GM12878 (cell line): ENCODE measurements around the gene PMEL. TPM values are rescaled to one million over a fixed set of nuclear protein-coding genes. Genes with fewer than 3 reads are reported as not detected.

ENCODE experiments used
- ATAC-seq: fragments of 200-7000 bp; cut with Tn5 transposase; 3 replicates; pipeline ENCODE4 v1.9.1; 2020; ENCODE audit warnings: mild to moderate bottlenecking, moderate library complexity
- BruUV-seq: library from RNA; stranded (reverse); fragments of 400-500 nt; replicated peaks from 2 replicates; lab custom pipeline; 2021; lab: Mats Ljungman, UMichigan
- CTCF ChIA-PET: fragments of 300-600 bp; sonication (Branson Sonifier 250); formaldehyde crosslinking; extraction: SDS; loops from one replicate; lab custom pipeline; 2021; ENCODE audit warnings: inconsistent platforms; lab: Yijun Ruan, JAX
- POLR2A ChIA-PET: fragments of 350-600 bp; formaldehyde crosslinking; extraction: SDS; loops from one replicate; lab custom pipeline; 2021; ENCODE audit warnings: inconsistent platforms; lab: Charles Lee
- RAD21 ChIA-PET: fragments of 300-600 bp; sonication (Branson Sonifier 250); formaldehyde crosslinking; loops from one replicate; lab custom pipeline; 2023; ENCODE audit warnings: antibody characterized with exemption; ENCODE audit not compliant: unreplicated experiment; lab: Charles Lee
- SMC1A ChIA-PET: fragments of 300-600 bp; sonication (Branson Sonifier 250); formaldehyde crosslinking; loops from one replicate; lab custom pipeline; 2023; ENCODE audit not compliant: unreplicated experiment, uncharacterized antibody; lab: Charles Lee
- DNase-seq: peaks from one replicate; pipeline ENCODE4 v3.0.0-alpha.2; 2011; ENCODE audit warnings: low read depth, low spot score
- FAIRE-seq: peaks from 3 replicates; lab custom pipeline; 2011; peaks lifted over from hg19 to GRCh38; lab: Jason Lieb, UNC
- H2AFZ ChIP-seq: 2 replicates; pipeline ENCODE4 v1.6.0; 2011; ENCODE audit warnings: low read depth, low read length, control low read depth; ENCODE audit not compliant: control insufficient read depth
- H3K27ac ChIP-seq: 2 replicates; pipeline ENCODE4 v1.5.1; 2011; ENCODE audit warnings: control low read depth; ENCODE audit not compliant: control insufficient read depth, insufficient read depth
- H3K27me3 ChIP-seq, 2 experiments: replicated peaks in 1 of 2; 2 replicates each; pipeline versions ENCODE4 v1.6.0 to v1.6.1; 2011; ENCODE audit warnings: low read length in 1 of 2; ENCODE audit not compliant: control insufficient read depth in 2 of 2, insufficient read depth in 2 of 2
- H3K36me3 ChIP-seq, 2 experiments: 2 replicates each; pipeline ENCODE4 v1.5.1; 2011; ENCODE audit warnings: low read length in 1 of 2; ENCODE audit not compliant: control insufficient read depth in 2 of 2, insufficient read depth in 2 of 2
- H3K4me1 ChIP-seq: 2 replicates; pipeline ENCODE4 v1.6.1; 2011; ENCODE audit warnings: mild to moderate bottlenecking, low read length, moderate library complexity, mixed read lengths; ENCODE audit not compliant: control insufficient read depth, insufficient read depth
- H3K4me2 ChIP-seq: 2 replicates; pipeline ENCODE4 v1.6.0; 2011; ENCODE audit warnings: control low read depth; ENCODE audit not compliant: control insufficient read depth, insufficient read depth
- H3K4me3 ChIP-seq: fragments of 200-600 bp; sonication (generic); 2 replicates; pipeline ENCODE4 v1.5.1; 2016
- H3K79me2 ChIP-seq: 2 replicates; pipeline ENCODE4 v1.6.0; 2011; ENCODE audit warnings: low read length; ENCODE audit not compliant: control insufficient read depth, insufficient read depth
- H3K9ac ChIP-seq: 2 replicates; pipeline ENCODE4 v1.8.0; 2011; ENCODE audit warnings: low read length, control low read depth, mixed read lengths; ENCODE audit not compliant: control insufficient read depth, insufficient read depth
- H3K9me3 ChIP-seq: replicated peaks from 3 replicates; pipeline ENCODE4 v1.5.1; 2011; ENCODE audit warnings: mild to moderate bottlenecking, low read length; ENCODE audit not compliant: control insufficient read depth, insufficient read depth
- H4K20me1 ChIP-seq: 2 replicates; pipeline ENCODE4 v1.6.0; 2011; ENCODE audit not compliant: control insufficient read depth, insufficient read depth
- CHD2 ChIP-seq: IDR thresholded peaks from 2 replicates; pipeline ENCODE4 v1.6.1; 2011; ENCODE audit warnings: low read depth, low read length, improper control_type of control experiment, borderline replicate concordance
- CREM ChIP-seq: IDR thresholded peaks from 2 replicates; pipeline ENCODE4 v1.6.1; 2014; ENCODE audit warnings: antibody characterized with exemption, low read depth
- EP300 ChIP-seq, 2 experiments: fragments of 150-350 bp in 1 of 2; IDR thresholded peaks; 2 replicates each; pipeline ENCODE4 v1.6.1; 2011 to 2012; ENCODE audit warnings: low read depth in 2 of 2, low read length in 2 of 2, borderline replicate concordance in 1 of 2, improper control_type of control experiment in 1 of 2, inconsistent platforms in 1 of 2; ENCODE audit not compliant: control insufficient read depth in 1 of 2
- FOS ChIP-seq: IDR thresholded peaks from 3 replicates; pipeline ENCODE4 v1.6.1; 2011; ENCODE audit warnings: borderline replicate concordance; ENCODE audit not compliant: insufficient read length; ENCODE audit errors: extremely low read depth
- HDAC6 ChIP-seq: fragments of 200-600 bp; sonication (generic); IDR thresholded peaks from one replicate; pipeline ENCODE4 v1.8.0; 2017; ENCODE audit warnings: antibody characterized with exemption; ENCODE audit not compliant: unreplicated experiment
- IKZF2 ChIP-seq, 2 experiments: fragments of 450-650 bp; IDR thresholded peaks; 2 replicates each; pipeline ENCODE4 v1.6.1; 2017; ENCODE audit warnings: mild to moderate bottlenecking in 2 of 2, moderate library complexity in 2 of 2
- MXI1 ChIP-seq: fragments of 150-350 bp; IDR thresholded peaks from 2 replicates; pipeline ENCODE4 v1.6.1; 2011; ENCODE audit warnings: low read depth, mild to moderate bottlenecking, inconsistent platforms, low read length, improper control_type of control experiment
- NFYB ChIP-seq: IDR thresholded peaks from 2 replicates; pipeline ENCODE4 v1.6.1; 2011; ENCODE audit warnings: low read depth, mild to moderate bottlenecking, low read length, improper control_type of control experiment, moderate library complexity; ENCODE audit not compliant: insufficient read depth
- NR2C1 ChIP-seq: fragments of 450-650 bp; IDR thresholded peaks from 2 replicates; pipeline ENCODE4 v1.6.1; 2017; ENCODE audit warnings: antibody characterized with exemption, mild to moderate bottlenecking, moderate library complexity
- NRF1 ChIP-seq: conservative IDR thresholded peaks from 2 replicates; pipeline ENCODE4 v1.6.1; 2011; ENCODE audit warnings: mild to moderate bottlenecking, low read depth, low read length, improper control_type of control experiment
- POLR2AphosphoS5 ChIP-seq: IDR thresholded peaks from 2 replicates; pipeline ENCODE4 v1.6.1; 2011; ENCODE audit warnings: mild to moderate bottlenecking, low read length, inconsistent platforms
- POU2F2 ChIP-seq: IDR thresholded peaks from 3 replicates; pipeline ENCODE4 v1.6.1; 2011; ENCODE audit warnings: low read depth, mild to moderate bottlenecking, low read length, borderline replicate concordance
- SREBF2 ChIP-seq: IDR thresholded peaks from 2 replicates; pipeline ENCODE4 v1.6.1; 2012; ENCODE audit warnings: mild to moderate bottlenecking, low read length
- STAT1 ChIP-seq: fragments of 450-650 bp; conservative IDR thresholded peaks from 2 replicates; pipeline ENCODE4 v1.6.1; 2014; ENCODE audit warnings: antibody characterized with exemption, mild to moderate bottlenecking
- WGBS: methylation state at CpG from one replicate; pipeline ENCODE4 v1.1.6; 2016; ENCODE audit warnings: low lambda C conversion rate; ENCODE audit not compliant: insufficient replicate concordance, insufficient coverage; ENCODE audit errors: missing lambda C conversion rate; 5-methylcytosine and 5-hydroxymethylcytosine counted together
- in situ Hi-C: fragments of 300-500 bp; cut with MboI; formaldehyde crosslinking; loops from 9 replicates; pipeline ENCODE4 v1.14.3; 2018; ENCODE audit warnings: mixed read lengths
- intact Hi-C: fragments of 100-400 bp; cut with micrococcal nuclease; formaldehyde crosslinking; loops from one replicate; pipeline ENCODE4 v1.14.2; 2022; ENCODE audit not compliant: unreplicated experiment
- polyA plus RNA-seq, 11 experiments: library from polyadenylated mRNA; depleted of rRNA in 4 of 11; unstranded in 6 of 11; stranded (reverse) in 5 of 11; fragments of >200 nt; fragmentation: Nextera tagmentation in 4 of 11; fragmentation: Illumina TruSeq in 1 of 11; extraction: Ambion mirVana in 4 of 11; extraction: Trizol in 1 of 11; gene quantifications; 1 replicate in 1 of 11; 2 replicates in 10 of 11; pipeline versions ENCODE4 v1.2.1 to v1.2.3, GENCODE V29; 2011 to 2016; ENCODE audit warnings: inconsistent platforms in 2 of 11, missing spikeins in 2 of 11, low read depth in 1 of 11
- total RNA-seq, 4 experiments: library from RNA; depleted of rRNA in 3 of 4; stranded (reverse); fragments of >200 nt in 3 of 4; fragmentation: Illumina TruSeq in 1 of 4; extraction: Trizol in 1 of 4; gene quantifications; 2 replicates each; pipeline versions ENCODE4 v1.2.1 to v1.2.3, GENCODE V29; 2013 to 2021
- TF ChIP-seq, protein P1 (sequence below): IDR thresholded peaks from 2 replicates; pipeline ENCODE4 v1.6.1; 2011; ENCODE audit warnings: mild to moderate bottlenecking, low read depth, low read length, moderate library complexity; ENCODE audit not compliant: insufficient replicate concordance
- TF ChIP-seq, protein P2 (sequence below): fragments of 450-650 bp; conservative IDR thresholded peaks from 2 replicates; pipeline ENCODE4 v1.6.1; 2017; ENCODE audit warnings: mild to moderate bottlenecking, moderate library complexity
- TF ChIP-seq, protein P3 (sequence below): fragments of 150-350 bp; IDR thresholded peaks from 2 replicates; pipeline ENCODE4 v1.6.1; 2016; ENCODE audit warnings: low read depth, low read length

The PMEL gene
- total and polyA plus RNA-seq, 10 of the 15 experiments (the other 5 are each of a cell fraction or from before 2014, with no cell fraction given), result 0.32 to 1.6 (median 0.56) TPM

DNA sequence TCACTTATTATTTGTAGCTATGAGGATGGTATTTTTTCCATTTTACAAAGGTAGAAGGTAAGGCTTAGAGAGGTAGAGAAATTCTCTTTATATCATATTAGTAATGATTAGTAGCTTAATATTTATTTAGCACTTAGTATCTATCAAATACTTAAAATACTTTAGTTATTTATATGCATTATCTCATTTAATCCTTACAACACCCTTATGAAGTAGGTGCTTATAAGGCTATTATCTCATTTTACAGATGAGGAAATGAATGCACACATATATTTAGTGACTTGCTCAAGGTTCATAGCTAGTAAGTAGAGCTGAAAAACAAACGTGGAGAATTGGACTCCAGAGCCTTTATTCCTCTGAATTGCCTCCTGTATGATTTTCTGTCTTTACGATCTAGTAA lies 19.0 kb upstream of the PMEL start:
- H3K9me3 ChIP-seq, result no peaks in the 10 kb centered on the region
- H3K9ac ChIP-seq, result no peak overlapping the region
- H2AFZ ChIP-seq, result no peak overlapping the region
- FAIRE-seq (no peak), DNase-seq (no peak), ATAC-seq (no peak)
- intact Hi-C loops, result no loop called here
- WGBS, result 91% methylated on average over 2 of the region's 2 CpGs
- H3K27me3 ChIP-seq, result no peaks in the 10 kb centered on the region
- in situ Hi-C loops, result no loop called here
- SMC1A ChIA-PET, result interaction anchor here (0.9 to 3.5 kb wide), 9 partner anchors 9 to 246 kb away, joined by 3 to 24 read pairs (median 4); partner anchors contain the start of genes PA2G4, RAB5B and SUOX
- CTCF ChIA-PET, result interaction anchor here (0.6 to 4.2 kb wide), 12 partner anchors 8 to 246 kb away, joined by 3 to 28 read pairs (median 4); partner anchors contain the start of genes DGKA, RAB5B and SUOX
- H3K4me3 ChIP-seq, result no peak overlapping the region
- H3K27ac ChIP-seq, result no peak overlapping the region
- peaks cover 2% of the 10 kb centered on the region for H3K79me2 ChIP-seq
- POLR2A ChIA-PET, result interaction anchor here (0.7 to 5.6 kb wide), 3 partner anchors 11 to 120 kb away, joined by 3 to 85 read pairs (median 6); partner anchors contain the start of genes PA2G4, RAB5B and SUOX
- H3K4me2 ChIP-seq, result no peak overlapping the region
- H3K4me1 ChIP-seq, result peaks cover 16% of the 10 kb centered on the region
- H3K36me3 ChIP-seq, result peaks cover 3 to 16% of the 10 kb centered on the region in 2 experiments; a peak in 3 of 4 replicates
- BruUV-seq, result no TSS peak
- RAD21 ChIA-PET, result interaction anchor here (0.6 to 6.4 kb wide), 5 partner anchors 11 to 55 kb away, joined by 3 to 56 read pairs (median 5); partner anchors contain the start of genes RAB5B and SUOX
- H4K20me1 ChIP-seq, result no peaks in the 10 kb centered on the region
- TF ChIP-seq CHD2 (no peak), MXI1 (no peak), FOS (no peak), NR2C1 (no peak), STAT1 (no peak), NFYB (no peak), POLR2AphosphoS5 (no peak), NRF1 (no peak), IKZF2 (IDR thresholded peaks at IDR 0.05) (no peak), SREBF2 (no peak), HDAC6 (no peak), EP300 (IDR thresholded peaks at IDR 0.05; ENCODE audit: borderline replicate concordance in 1 of 2, control insufficient read depth in 1 of 2, low read depth in 2 of 2, low read length in 2 of 2) (no peak), POU2F2 (no peak), CREM (no peak)
- TF ChIP-seq, protein P1, sequence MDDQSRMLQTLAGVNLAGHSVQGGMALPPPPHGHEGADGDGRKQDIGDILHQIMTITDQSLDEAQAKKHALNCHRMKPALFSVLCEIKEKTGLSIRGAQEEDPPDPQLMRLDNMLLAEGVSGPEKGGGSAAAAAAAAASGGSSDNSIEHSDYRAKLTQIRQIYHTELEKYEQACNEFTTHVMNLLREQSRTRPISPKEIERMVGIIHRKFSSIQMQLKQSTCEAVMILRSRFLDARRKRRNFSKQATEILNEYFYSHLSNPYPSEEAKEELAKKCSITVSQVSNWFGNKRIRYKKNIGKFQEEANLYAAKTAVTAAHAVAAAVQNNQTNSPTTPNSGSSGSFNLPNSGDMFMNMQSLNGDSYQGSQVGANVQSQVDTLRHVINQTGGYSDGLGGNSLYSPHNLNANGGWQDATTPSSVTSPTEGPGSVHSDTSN, result no peak
- TF ChIP-seq, protein P2, sequence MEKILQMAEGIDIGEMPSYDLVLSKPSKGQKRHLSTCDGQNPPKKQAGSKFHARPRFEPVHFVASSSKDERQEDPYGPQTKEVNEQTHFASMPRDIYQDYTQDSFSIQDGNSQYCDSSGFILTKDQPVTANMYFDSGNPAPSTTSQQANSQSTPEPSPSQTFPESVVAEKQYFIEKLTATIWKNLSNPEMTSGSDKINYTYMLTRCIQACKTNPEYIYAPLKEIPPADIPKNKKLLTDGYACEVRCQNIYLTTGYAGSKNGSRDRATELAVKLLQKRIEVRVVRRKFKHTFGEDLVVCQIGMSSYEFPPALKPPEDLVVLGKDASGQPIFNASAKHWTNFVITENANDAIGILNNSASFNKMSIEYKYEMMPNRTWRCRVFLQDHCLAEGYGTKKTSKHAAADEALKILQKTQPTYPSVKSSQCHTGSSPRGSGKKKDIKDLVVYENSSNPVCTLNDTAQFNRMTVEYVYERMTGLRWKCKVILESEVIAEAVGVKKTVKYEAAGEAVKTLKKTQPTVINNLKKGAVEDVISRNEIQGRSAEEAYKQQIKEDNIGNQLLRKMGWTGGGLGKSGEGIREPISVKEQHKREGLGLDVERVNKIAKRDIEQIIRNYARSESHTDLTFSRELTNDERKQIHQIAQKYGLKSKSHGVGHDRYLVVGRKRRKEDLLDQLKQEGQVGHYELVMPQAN, result no peak
- TF ChIP-seq, protein P3, sequence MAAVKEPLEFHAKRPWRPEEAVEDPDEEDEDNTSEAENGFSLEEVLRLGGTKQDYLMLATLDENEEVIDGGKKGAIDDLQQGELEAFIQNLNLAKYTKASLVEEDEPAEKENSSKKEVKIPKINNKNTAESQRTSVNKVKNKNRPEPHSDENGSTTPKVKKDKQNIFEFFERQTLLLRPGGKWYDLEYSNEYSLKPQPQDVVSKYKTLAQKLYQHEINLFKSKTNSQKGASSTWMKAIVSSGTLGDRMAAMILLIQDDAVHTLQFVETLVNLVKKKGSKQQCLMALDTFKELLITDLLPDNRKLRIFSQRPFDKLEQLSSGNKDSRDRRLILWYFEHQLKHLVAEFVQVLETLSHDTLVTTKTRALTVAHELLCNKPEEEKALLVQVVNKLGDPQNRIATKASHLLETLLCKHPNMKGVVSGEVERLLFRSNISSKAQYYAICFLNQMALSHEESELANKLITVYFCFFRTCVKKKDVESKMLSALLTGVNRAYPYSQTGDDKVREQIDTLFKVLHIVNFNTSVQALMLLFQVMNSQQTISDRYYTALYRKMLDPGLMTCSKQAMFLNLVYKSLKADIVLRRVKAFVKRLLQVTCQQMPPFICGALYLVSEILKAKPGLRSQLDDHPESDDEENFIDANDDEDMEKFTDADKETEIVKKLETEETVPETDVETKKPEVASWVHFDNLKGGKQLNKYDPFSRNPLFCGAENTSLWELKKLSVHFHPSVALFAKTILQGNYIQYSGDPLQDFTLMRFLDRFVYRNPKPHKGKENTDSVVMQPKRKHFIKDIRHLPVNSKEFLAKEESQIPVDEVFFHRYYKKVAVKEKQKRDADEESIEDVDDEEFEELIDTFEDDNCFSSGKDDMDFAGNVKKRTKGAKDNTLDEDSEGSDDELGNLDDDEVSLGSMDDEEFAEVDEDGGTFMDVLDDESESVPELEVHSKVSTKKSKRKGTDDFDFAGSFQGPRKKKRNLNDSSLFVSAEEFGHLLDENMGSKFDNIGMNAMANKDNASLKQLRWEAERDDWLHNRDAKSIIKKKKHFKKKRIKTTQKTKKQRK, result no peak
